PFSK-1 (cell line): ENCODE data around the gene ZSWIM3. TPM values are rescaled to one million over a fixed set of nuclear protein-coding genes. Genes with fewer than 3 reads are reported as not detected.

Source experiments
- FOXP2 ChIP-seq: optimal IDR thresholded peaks from 2 replicates; pipeline ENCODE3; 2011; ENCODE audit warnings: borderline replicate concordance, control low read depth, inconsistent platforms; ENCODE audit not compliant: insufficient read depth; ENCODE audit errors: extremely low read length, extremely low read depth
- POLR2AphosphoS5 ChIP-seq: IDR thresholded peaks from 2 replicates; pipeline ENCODE4 v1.6.1; 2012; ENCODE audit warnings: low read depth, mild to moderate bottlenecking, control low read depth, low read length, moderate library complexity
- REST ChIP-seq, 2 experiments: IDR thresholded peaks; 2 replicates each; pipeline versions ENCODE4 v1.6.1 to v1.8.0; 2011 to 2012; ENCODE audit warnings: low read depth in 2 of 2, low read length in 2 of 2, control low read depth in 1 of 2, inconsistent platforms in 1 of 2, mild to moderate bottlenecking in 1 of 2, moderate library complexity in 1 of 2; ENCODE audit not compliant: insufficient read depth in 1 of 2
- SIN3A ChIP-seq: IDR thresholded peaks from 2 replicates; pipeline ENCODE4 v1.6.1; 2012; ENCODE audit warnings: mild to moderate bottlenecking, low read length, moderate library complexity, borderline replicate concordance; ENCODE audit not compliant: insufficient read depth
- TAF1 ChIP-seq: IDR thresholded peaks from 2 replicates; pipeline ENCODE4 v1.6.1; 2012; ENCODE audit warnings: low read length, control low read depth, borderline replicate concordance; ENCODE audit not compliant: insufficient read depth
- polyA plus RNA-seq: library from polyadenylated mRNA; unstranded; fragments of >200 nt; gene quantifications from one replicate; pipeline ENCODE4 v1.2.1, GENCODE V29; 2012; ENCODE audit warnings: low read depth, missing spikeins; ENCODE audit not compliant: insufficient read length

ZSWIM3 gene
- polyA plus RNA-seq: 2.9 TPM

- 0 out of 4 replicates have a peak, but pooled peaks of 1 of the 2 experiments have one; percentile 35 for TF ChIP-seq REST (IDR thresholded peaks at IDR 0.05; ENCODE audit: insufficient read depth in 1 of 2, low read depth in 2 of 2, low read length in 2 of 2)
- TF ChIP-seq POLR2AphosphoS5: peak; percentile 91
- peak; percentile 97 for TF ChIP-seq TAF1
- no peak for TF ChIP-seq FOXP2
- peak; percentile 96; the same call in 1 of the 2 replicates for TF ChIP-seq SIN3A
These were observed at the start of gene ZSWIM3, which contains the start of gene ACOT8 for GRCh38 chr20:45857114-45857881. ZSWIM3 (plus strand) TSS chr20:45857614; CDS start chr20:45857826, 212 bp downstream. ACOT8 (minus strand) TSS chr20:45857392; CDS start chr20:45857315, 77 bp downstream.

DNA sequence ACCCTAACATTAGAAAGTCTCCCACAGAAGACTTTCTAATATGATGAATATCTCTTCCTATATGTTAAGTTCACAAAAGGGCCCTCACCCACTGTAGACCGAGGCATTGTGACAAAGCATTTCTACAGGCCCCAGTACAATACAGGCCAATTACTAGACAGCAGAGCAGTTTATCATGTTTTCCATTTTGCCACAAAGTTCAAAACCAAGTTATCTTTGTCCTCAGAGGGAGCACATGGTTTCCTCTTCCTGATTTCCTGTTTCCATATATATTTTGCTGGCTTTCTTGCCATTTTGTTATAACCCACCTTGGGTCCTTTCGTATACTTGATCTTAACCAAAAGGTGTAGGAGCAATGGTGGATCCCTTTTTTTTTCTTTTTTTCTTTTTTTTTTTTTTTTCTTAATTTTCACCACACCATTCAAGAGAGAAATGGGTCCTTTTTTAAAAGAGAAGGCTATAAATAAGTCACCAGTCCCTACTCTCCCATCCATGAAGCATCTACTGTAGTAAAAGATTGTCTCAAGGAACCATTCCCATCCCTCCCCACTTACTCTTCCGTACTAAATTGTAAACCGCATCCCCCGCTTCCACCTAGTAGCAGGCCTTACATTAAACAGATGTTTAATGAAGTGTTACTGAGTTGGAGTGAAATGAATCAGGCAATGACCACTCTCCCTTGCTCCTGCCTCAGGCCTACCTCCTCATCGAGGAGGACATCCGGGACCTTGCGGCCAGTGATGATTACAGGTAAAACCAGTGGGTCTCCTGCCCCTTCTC, 47.0 kb upstream of the ZSWIM3 start:
- TF ChIP-seq FOXP2 (no peak), REST (IDR thresholded peaks at IDR 0.05; ENCODE audit: insufficient read depth in 1 of 2, low read depth in 2 of 2, low read length in 2 of 2) (no peak), POLR2AphosphoS5 (no peak), SIN3A (no peak), TAF1 (no peak)

GRCh38 chr20:45812157-45813005, 45.0 kb upstream of the ZSWIM3 start, which contains the start of gene UBE2C:
UBE2C (plus strand) TSS chr20:45812644; CDS start chr20:45812696, 52 bp downstream.
- TF ChIP-seq REST (IDR thresholded peaks at IDR 0.05; ENCODE audit: insufficient read depth in 1 of 2, low read depth in 2 of 2, low read length in 2 of 2) (0 out of 4 replicates have a peak, but pooled peaks of 1 of the 2 experiments have one; percentile 20), POLR2AphosphoS5 (peak; percentile 67), SIN3A (peak; percentile 58; the same call in 1 of the 2 replicates), FOXP2 (no peak), TAF1 (peak; percentile 57; the same call in 1 of the 2 replicates)

DNA sequence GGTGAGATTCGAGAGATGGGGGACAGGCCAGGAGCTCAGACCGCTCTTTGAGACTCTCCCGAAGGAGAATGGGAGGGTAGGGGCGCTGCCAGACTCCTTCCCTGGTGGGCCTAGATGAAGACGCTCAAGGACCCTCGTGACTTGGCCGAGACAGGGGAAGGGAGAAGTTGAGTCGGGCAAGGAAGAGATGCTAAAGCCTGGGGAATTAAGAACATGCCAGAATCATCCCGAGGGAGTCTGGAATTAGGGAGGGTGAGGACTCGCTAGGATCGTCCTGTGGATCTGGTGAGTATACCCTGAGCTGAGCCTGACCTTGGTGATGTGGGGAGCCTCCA, 44.4 kb upstream of the ZSWIM3 start:
- TF ChIP-seq FOXP2 (no peak), SIN3A (no peak), TAF1 (no peak), REST (IDR thresholded peaks at IDR 0.05; ENCODE audit: insufficient read depth in 1 of 2, low read depth in 2 of 2, low read length in 2 of 2) (no peak), POLR2AphosphoS5 (no peak)
